Keratinocyte (primary cell): Measurements from ENCODE around the gene PNKP.

ENCODE experiments used
- EZH2 ChIP-seq: IDR thresholded peaks from one replicate; pipeline ENCODE4 v1.6.1; 2012; ENCODE audit warnings: inconsistent platforms, mild to moderate bottlenecking, low read length, moderate library complexity
- TF ChIP-seq, protein P1 (sequence below), 3 experiments: IDR thresholded peaks in 1 of 3; conservative IDR thresholded peaks in 1 of 3; optimal IDR thresholded peaks in 1 of 3; 2 replicates in 2 of 3; 3 replicates in 1 of 3; pipeline versions ENCODE3 to v1.5.1; 2011; ENCODE audit warnings: low read length in 3 of 3, mild to moderate bottlenecking in 3 of 3, moderate library complexity in 2 of 3, control low read depth in 1 of 3, inconsistent platforms in 1 of 3; ENCODE audit not compliant: insufficient read depth in 2 of 3; ENCODE audit errors: extremely low read depth in 1 of 3

DNA sequence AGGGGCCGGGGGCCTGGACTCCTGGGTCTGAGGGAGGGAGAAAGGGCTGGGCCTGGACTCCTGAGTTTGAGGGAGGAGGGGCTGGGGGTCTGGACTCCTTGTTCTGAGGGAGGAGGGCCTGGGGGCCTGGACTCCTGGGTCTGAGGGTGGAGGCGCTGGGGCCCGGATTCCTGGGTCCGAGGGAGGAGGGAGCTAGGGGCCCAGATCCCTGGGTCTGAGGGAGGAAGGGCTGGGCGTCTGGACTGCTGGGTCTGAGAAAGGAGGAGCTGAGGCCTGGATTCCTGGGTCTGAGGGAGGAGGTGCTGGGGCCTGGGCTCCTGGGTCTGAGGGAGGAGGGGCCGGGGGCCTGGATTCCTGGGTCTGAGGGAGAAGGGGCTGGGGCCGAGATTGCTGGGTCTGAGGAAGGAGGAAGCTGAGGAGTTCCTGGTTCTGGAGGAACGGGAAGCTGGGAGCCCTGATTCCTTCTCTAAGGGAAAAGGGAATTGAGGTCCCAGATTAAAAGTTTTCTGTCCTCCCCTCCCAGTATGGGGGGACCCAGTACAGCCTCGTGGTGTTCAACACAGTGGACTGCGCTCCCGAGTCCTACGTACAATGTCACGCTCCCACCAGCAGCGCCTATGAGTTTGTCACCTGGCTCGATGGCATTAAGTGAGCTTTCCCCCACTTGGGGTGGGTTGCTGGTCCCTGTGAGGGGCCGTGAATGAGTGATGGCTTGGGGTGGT, 48.6 kb downstream of the PNKP start:
- TF ChIP-seq, protein P1, sequence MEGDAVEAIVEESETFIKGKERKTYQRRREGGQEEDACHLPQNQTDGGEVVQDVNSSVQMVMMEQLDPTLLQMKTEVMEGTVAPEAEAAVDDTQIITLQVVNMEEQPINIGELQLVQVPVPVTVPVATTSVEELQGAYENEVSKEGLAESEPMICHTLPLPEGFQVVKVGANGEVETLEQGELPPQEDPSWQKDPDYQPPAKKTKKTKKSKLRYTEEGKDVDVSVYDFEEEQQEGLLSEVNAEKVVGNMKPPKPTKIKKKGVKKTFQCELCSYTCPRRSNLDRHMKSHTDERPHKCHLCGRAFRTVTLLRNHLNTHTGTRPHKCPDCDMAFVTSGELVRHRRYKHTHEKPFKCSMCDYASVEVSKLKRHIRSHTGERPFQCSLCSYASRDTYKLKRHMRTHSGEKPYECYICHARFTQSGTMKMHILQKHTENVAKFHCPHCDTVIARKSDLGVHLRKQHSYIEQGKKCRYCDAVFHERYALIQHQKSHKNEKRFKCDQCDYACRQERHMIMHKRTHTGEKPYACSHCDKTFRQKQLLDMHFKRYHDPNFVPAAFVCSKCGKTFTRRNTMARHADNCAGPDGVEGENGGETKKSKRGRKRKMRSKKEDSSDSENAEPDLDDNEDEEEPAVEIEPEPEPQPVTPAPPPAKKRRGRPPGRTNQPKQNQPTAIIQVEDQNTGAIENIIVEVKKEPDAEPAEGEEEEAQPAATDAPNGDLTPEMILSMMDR (optimal IDR thresholded peaks at IDR 0.05 in 1 of 3, IDR thresholded peaks at IDR 0.05 in 1 of 3, conservative IDR thresholded peaks at IDR 0.05 in 1 of 3; ENCODE audit: extremely low read depth in 1 of 3, insufficient read depth in 2 of 3, low read length in 3 of 3) = no peak
- no peak for TF ChIP-seq EZH2
